GM12878 (cell line): Measurements from ENCODE around the gene SLC1A7. TPM values are rescaled to one million over a fixed set of nuclear protein-coding genes. Genes with fewer than 3 reads are reported as not detected.

ENCODE experiments used
- ATAC-seq: fragments of 200-7000 bp; cut with Tn5 transposase; 3 replicates; pipeline ENCODE4 v1.9.1; 2020; ENCODE audit warnings: mild to moderate bottlenecking, moderate library complexity
- BruUV-seq: library from RNA; stranded (reverse); fragments of 400-500 nt; replicated peaks from 2 replicates; lab custom pipeline; 2021; lab: Mats Ljungman, UMichigan
- CTCF ChIA-PET: fragments of 300-600 bp; sonication (Branson Sonifier 250); formaldehyde crosslinking; extraction: SDS; loops from one replicate; lab custom pipeline; 2021; ENCODE audit warnings: inconsistent platforms; lab: Yijun Ruan, JAX
- POLR2A ChIA-PET: fragments of 350-600 bp; formaldehyde crosslinking; extraction: SDS; loops from one replicate; lab custom pipeline; 2021; ENCODE audit warnings: inconsistent platforms; lab: Charles Lee
- RAD21 ChIA-PET: fragments of 300-600 bp; sonication (Branson Sonifier 250); formaldehyde crosslinking; loops from one replicate; lab custom pipeline; 2023; ENCODE audit warnings: antibody characterized with exemption; ENCODE audit not compliant: unreplicated experiment; lab: Charles Lee
- SMC1A ChIA-PET: fragments of 300-600 bp; sonication (Branson Sonifier 250); formaldehyde crosslinking; loops from one replicate; lab custom pipeline; 2023; ENCODE audit not compliant: unreplicated experiment, uncharacterized antibody; lab: Charles Lee
- DNase-seq: peaks from one replicate; pipeline ENCODE4 v3.0.0-alpha.2; 2011; ENCODE audit warnings: low read depth, low spot score
- FAIRE-seq: peaks from 3 replicates; lab custom pipeline; 2011; peaks lifted over from hg19 to GRCh38; lab: Jason Lieb, UNC
- H2AFZ ChIP-seq: 2 replicates; pipeline ENCODE4 v1.6.0; 2011; ENCODE audit warnings: low read depth, low read length, control low read depth; ENCODE audit not compliant: control insufficient read depth
- H3K27ac ChIP-seq: 2 replicates; pipeline ENCODE4 v1.5.1; 2011; ENCODE audit warnings: control low read depth; ENCODE audit not compliant: control insufficient read depth, insufficient read depth
- H3K27me3 ChIP-seq, 2 experiments: replicated peaks in 1 of 2; 2 replicates each; pipeline versions ENCODE4 v1.6.0 to v1.6.1; 2011; ENCODE audit warnings: low read length in 1 of 2; ENCODE audit not compliant: control insufficient read depth in 2 of 2, insufficient read depth in 2 of 2
- H3K36me3 ChIP-seq, 2 experiments: 2 replicates each; pipeline ENCODE4 v1.5.1; 2011; ENCODE audit warnings: low read length in 1 of 2; ENCODE audit not compliant: control insufficient read depth in 2 of 2, insufficient read depth in 2 of 2
- H3K4me1 ChIP-seq: 2 replicates; pipeline ENCODE4 v1.6.1; 2011; ENCODE audit warnings: mild to moderate bottlenecking, low read length, moderate library complexity, mixed read lengths; ENCODE audit not compliant: control insufficient read depth, insufficient read depth
- H3K4me2 ChIP-seq: 2 replicates; pipeline ENCODE4 v1.6.0; 2011; ENCODE audit warnings: control low read depth; ENCODE audit not compliant: control insufficient read depth, insufficient read depth
- H3K4me3 ChIP-seq: fragments of 200-600 bp; sonication (generic); 2 replicates; pipeline ENCODE4 v1.5.1; 2016
- H3K79me2 ChIP-seq: 2 replicates; pipeline ENCODE4 v1.6.0; 2011; ENCODE audit warnings: low read length; ENCODE audit not compliant: control insufficient read depth, insufficient read depth
- H3K9ac ChIP-seq: 2 replicates; pipeline ENCODE4 v1.8.0; 2011; ENCODE audit warnings: low read length, control low read depth, mixed read lengths; ENCODE audit not compliant: control insufficient read depth, insufficient read depth
- H3K9me3 ChIP-seq: replicated peaks from 3 replicates; pipeline ENCODE4 v1.5.1; 2011; ENCODE audit warnings: mild to moderate bottlenecking, low read length; ENCODE audit not compliant: control insufficient read depth, insufficient read depth
- H4K20me1 ChIP-seq: 2 replicates; pipeline ENCODE4 v1.6.0; 2011; ENCODE audit not compliant: control insufficient read depth, insufficient read depth
- BHLHE40 ChIP-seq, 2 experiments: fragments of 450-650 bp in 1 of 2; IDR thresholded peaks; 2 replicates each; pipeline ENCODE4 v1.6.1; 2011 to 2017; ENCODE audit warnings: low read depth in 2 of 2, borderline replicate concordance in 1 of 2, improper control_type of control experiment in 1 of 2, low read length in 1 of 2, mild to moderate bottlenecking in 1 of 2
- KDM1A ChIP-seq: fragments of 200-600 bp; sonication (generic); IDR thresholded peaks from 2 replicates; pipeline ENCODE4 v1.6.1; 2016; ENCODE audit warnings: borderline replicate concordance
- RAD21 ChIP-seq: IDR thresholded peaks from 2 replicates; pipeline ENCODE4 v1.6.1; 2011; ENCODE audit warnings: mild to moderate bottlenecking, low read depth, low read length, moderate library complexity; ENCODE audit not compliant: insufficient read depth
- RBBP5 ChIP-seq: fragments of 200-600 bp; sonication (generic); conservative IDR thresholded peaks from 2 replicates; pipeline ENCODE4 v1.6.1; 2016
- SMAD5 ChIP-seq: IDR thresholded peaks from 2 replicates; pipeline ENCODE4 v1.6.1; 2016; ENCODE audit warnings: antibody characterized with exemption, low read depth
- TARDBP ChIP-seq: IDR thresholded peaks from 2 replicates; pipeline ENCODE4 v1.6.1; 2016; ENCODE audit warnings: borderline replicate concordance
- USF1 ChIP-seq: IDR thresholded peaks from 2 replicates; pipeline ENCODE4 v1.6.1; 2011; ENCODE audit warnings: borderline replicate concordance, low read depth, mild to moderate bottlenecking, moderate library complexity, mixed read lengths, low read length; ENCODE audit not compliant: insufficient read depth; ENCODE audit errors: extremely low read length
- ZNF592 ChIP-seq: fragments of 450-650 bp; IDR thresholded peaks from 2 replicates; pipeline ENCODE4 v1.6.1; 2017; ENCODE audit warnings: mild to moderate bottlenecking, moderate library complexity
- WGBS: methylation state at CpG from one replicate; pipeline ENCODE4 v1.1.6; 2016; ENCODE audit warnings: low lambda C conversion rate; ENCODE audit not compliant: insufficient replicate concordance, insufficient coverage; ENCODE audit errors: missing lambda C conversion rate; 5-methylcytosine and 5-hydroxymethylcytosine counted together
- in situ Hi-C: fragments of 300-500 bp; cut with MboI; formaldehyde crosslinking; loops from 9 replicates; pipeline ENCODE4 v1.14.3; 2018; ENCODE audit warnings: mixed read lengths
- intact Hi-C: fragments of 100-400 bp; cut with micrococcal nuclease; formaldehyde crosslinking; loops from one replicate; pipeline ENCODE4 v1.14.2; 2022; ENCODE audit not compliant: unreplicated experiment
- polyA plus RNA-seq, 11 experiments: library from polyadenylated mRNA; depleted of rRNA in 4 of 11; unstranded in 6 of 11; stranded (reverse) in 5 of 11; fragments of >200 nt; fragmentation: Nextera tagmentation in 4 of 11; fragmentation: Illumina TruSeq in 1 of 11; extraction: Ambion mirVana in 4 of 11; extraction: Trizol in 1 of 11; gene quantifications; 1 replicate in 1 of 11; 2 replicates in 10 of 11; pipeline versions ENCODE4 v1.2.1 to v1.2.3, GENCODE V29; 2011 to 2016; ENCODE audit warnings: inconsistent platforms in 2 of 11, missing spikeins in 2 of 11, low read depth in 1 of 11
- total RNA-seq, 4 experiments: library from RNA; depleted of rRNA in 3 of 4; stranded (reverse); fragments of >200 nt in 3 of 4; fragmentation: Illumina TruSeq in 1 of 4; extraction: Trizol in 1 of 4; gene quantifications; 2 replicates each; pipeline versions ENCODE4 v1.2.1 to v1.2.3, GENCODE V29; 2013 to 2021

The SLC1A7 gene
- total and polyA plus RNA-seq, 10 of the 15 experiments (the other 5 are each of a cell fraction or from before 2014, with no cell fraction given) = not detected

GRCh38 chr1:53155945-53156344, 13.5 kb upstream of the SLC1A7 start:
- no peaks in the 10 kb centered on the region for H3K79me2 ChIP-seq
- no peak overlapping the region for H2AFZ ChIP-seq
- no peaks in the 10 kb centered on the region for H3K4me1 ChIP-seq
- in situ Hi-C loops = no loop called here
- FAIRE-seq (no peak), ATAC-seq (no peak), DNase-seq (no peak)
- H3K9ac ChIP-seq = no peak overlapping the region
- H4K20me1 ChIP-seq = no peaks in the 10 kb centered on the region
- BruUV-seq = no TSS peak
- TF ChIP-seq RAD21 = no peak
- no peak for TF ChIP-seq SMAD5
- no peak for TF ChIP-seq RBBP5
- H3K9me3 ChIP-seq = no peaks in the 10 kb centered on the region
- 55% methylated on average over 7 of the region's 7 CpGs for WGBS
- SMC1A ChIA-PET = interaction anchor here (0.6 kb wide), 2 partner anchors 97 to 301 kb away, joined by 3 read pairs; no protein-coding TSS in a partner anchor
- no peaks in the 10 kb centered on the region for H3K36me3 ChIP-seq
- no peak overlapping the region for H3K4me2 ChIP-seq
- RAD21 ChIA-PET = no interaction called here
- no peak overlapping the region for H3K27ac ChIP-seq
- CTCF ChIA-PET = interaction anchor here (1.3 kb wide), 2 partner anchors 17 to 26 kb away, joined by 3 read pairs; no protein-coding TSS in a partner anchor
- POLR2A ChIA-PET = no interaction called here
- peaks cover 0 to 1% of the 10 kb centered on the region in 2 experiments; a peak in 1 of 4 replicates for H3K27me3 ChIP-seq
- intact Hi-C loops = no loop called here
- no peak overlapping the region for H3K4me3 ChIP-seq

- ATAC-seq (no peak), DNase-seq (no peak), FAIRE-seq (no peak)
- no peaks in the 10 kb centered on the region for H3K36me3 ChIP-seq
- no peaks in the 10 kb centered on the region for H3K79me2 ChIP-seq
- H2AFZ ChIP-seq = no peak overlapping the region
- intact Hi-C loops = no loop called here
- H3K27ac ChIP-seq = no peak overlapping the region
- in situ Hi-C loops = no loop called here
- CTCF ChIA-PET = interaction anchor here (1.3 kb wide), 2 partner anchors 16 to 27 kb away, joined by 3 read pairs; no protein-coding TSS in a partner anchor
- POLR2A ChIA-PET = no interaction called here
- RAD21 ChIA-PET = no interaction called here
- 6% methylated on average over 1 of the region's 1 CpG for WGBS
- no peaks in the 10 kb centered on the region for H3K4me1 ChIP-seq
- BruUV-seq = no TSS peak
- no peak overlapping the region for H3K4me3 ChIP-seq
- peaks cover 0 to 1% of the 10 kb centered on the region in 2 experiments; a peak in 1 of 4 replicates for H3K27me3 ChIP-seq
- no peaks in the 10 kb centered on the region for H3K9me3 ChIP-seq
- H4K20me1 ChIP-seq = no peaks in the 10 kb centered on the region
- H3K4me2 ChIP-seq = no peak overlapping the region
- H3K9ac ChIP-seq = no peak overlapping the region
- SMC1A ChIA-PET = interaction anchor here (0.6 kb wide), 2 partner anchors 12 to 301 kb away, joined by 3 read pairs; no protein-coding TSS in a partner anchor
- TF ChIP-seq KDM1A (no peak), TARDBP (no peak), USF1 (no peak), ZNF592 (no peak), BHLHE40 (IDR thresholded peaks at IDR 0.05; ENCODE audit: borderline replicate concordance in 1 of 2, low read depth in 2 of 2, low read length in 1 of 2) (no peak)
These were observed 13.1 kb upstream of the SLC1A7 start for GRCh38 chr1:53155534-53155933.
